Ovary (tissue), 3 donors: ENCODE results near the gene KRTAP5-9.

Source experiments
- EP300 ChIP-seq: sonication (generic); formaldehyde crosslinking; IDR thresholded peaks from one replicate; pipeline ENCODE4 v1.6.1; 2017; ENCODE audit warnings: antibody characterized with exemption
- POLR2A ChIP-seq: fragments of 450-650 bp; IDR thresholded peaks from one replicate; pipeline ENCODE4 v1.6.1; 2017; ENCODE audit warnings: antibody characterized with exemption, mild to moderate bottlenecking, moderate library complexity
- TF ChIP-seq, protein P1 (sequence below), 3 donors: fragments of 450-650 bp in 2 of 3; fragments of 200-600 bp in 1 of 3; IDR thresholded peaks; one replicate each; pipeline versions ENCODE4 v1.5.1 to v1.8.0; 2016 to 2022; ENCODE audit warnings: antibody characterized with exemption in 3 of 3, mild to moderate bottlenecking in 1 of 3
- donor health status: DM: no; HTN: no; CAD: no.

DNA sequence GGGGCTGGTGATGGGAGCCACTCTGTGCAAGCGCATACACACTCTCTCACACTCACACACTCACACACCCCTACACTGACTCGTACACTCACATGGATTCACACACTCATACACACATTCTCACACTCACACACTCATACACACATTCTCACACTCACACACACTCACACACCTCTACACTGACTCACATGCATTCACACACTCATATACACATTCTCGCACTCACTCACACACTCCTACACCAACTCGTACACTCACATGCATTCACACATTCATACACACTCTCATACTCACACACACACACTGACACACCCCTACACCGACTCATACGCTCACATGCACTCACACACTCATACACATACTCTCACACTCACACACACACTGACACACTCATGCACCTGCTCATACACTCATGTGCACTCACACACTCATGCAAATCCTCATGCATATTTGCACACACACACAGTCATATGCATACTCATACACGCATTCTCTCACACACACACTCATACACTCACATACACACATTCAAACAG lies 29.3 kb downstream of the KRTAP5-9 start:
- TF ChIP-seq, protein P1, sequence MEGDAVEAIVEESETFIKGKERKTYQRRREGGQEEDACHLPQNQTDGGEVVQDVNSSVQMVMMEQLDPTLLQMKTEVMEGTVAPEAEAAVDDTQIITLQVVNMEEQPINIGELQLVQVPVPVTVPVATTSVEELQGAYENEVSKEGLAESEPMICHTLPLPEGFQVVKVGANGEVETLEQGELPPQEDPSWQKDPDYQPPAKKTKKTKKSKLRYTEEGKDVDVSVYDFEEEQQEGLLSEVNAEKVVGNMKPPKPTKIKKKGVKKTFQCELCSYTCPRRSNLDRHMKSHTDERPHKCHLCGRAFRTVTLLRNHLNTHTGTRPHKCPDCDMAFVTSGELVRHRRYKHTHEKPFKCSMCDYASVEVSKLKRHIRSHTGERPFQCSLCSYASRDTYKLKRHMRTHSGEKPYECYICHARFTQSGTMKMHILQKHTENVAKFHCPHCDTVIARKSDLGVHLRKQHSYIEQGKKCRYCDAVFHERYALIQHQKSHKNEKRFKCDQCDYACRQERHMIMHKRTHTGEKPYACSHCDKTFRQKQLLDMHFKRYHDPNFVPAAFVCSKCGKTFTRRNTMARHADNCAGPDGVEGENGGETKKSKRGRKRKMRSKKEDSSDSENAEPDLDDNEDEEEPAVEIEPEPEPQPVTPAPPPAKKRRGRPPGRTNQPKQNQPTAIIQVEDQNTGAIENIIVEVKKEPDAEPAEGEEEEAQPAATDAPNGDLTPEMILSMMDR (IDR thresholded peaks at IDR 0.05), result no peak
- no peak for TF ChIP-seq POLR2A
- no peak for TF ChIP-seq EP300
